HG03196 (cell line): Measurements from ENCODE around the gene PPIP5K1.
"Not testable (repeated sequence)": the region's sequence is repeated elsewhere in the genome, so short reads cannot be mapped to it uniquely, and the experiment has no call there.

ENCODE experiments used
- ATAC-seq: cut with Tn5 transposase; IDR thresholded peaks from one replicate; pipeline ENCODE4 v1.9.1; 2021; ENCODE audit not compliant: unreplicated experiment

PPIP5K1 gene

DNA sequence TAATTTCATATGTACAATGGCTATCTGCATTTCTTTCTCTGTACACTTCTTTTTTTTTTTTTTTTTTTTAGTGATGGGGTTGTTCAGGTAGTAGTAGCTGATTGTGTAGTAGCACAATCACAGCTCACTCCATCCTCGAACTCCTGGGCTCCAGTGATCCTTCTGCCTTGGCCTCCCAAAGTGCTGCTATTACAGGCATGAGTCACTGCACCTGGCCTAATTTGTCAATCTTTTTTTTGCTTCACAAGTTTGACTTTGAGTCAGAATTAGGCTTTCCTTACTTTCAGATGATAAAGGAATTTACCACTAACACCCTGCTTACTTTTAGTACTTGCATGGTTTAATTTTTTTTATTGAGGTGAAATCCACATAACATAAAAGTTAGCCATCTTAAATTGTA, 44.6 kb downstream of the PPIP5K1 start:
- ATAC-seq = no peak

DNA sequence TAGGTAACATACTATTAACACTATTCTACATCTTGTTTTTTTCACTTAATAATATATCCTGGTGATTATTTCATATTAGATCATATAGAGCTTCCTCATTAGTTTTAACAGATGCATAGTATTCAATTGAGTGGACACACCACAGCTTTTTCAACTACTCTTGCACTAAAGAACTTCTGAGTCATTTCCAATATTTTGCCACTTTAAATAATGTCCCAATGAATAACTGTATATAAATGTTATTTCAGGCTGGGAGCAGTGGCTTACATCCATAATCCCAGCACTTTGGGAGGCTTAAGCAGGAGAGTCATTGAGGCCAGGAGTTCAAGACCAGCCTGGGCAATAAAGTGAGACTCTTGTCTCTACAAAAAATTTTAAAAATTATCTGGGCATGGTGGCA, 45.7 kb downstream of the PPIP5K1 start:
- ATAC-seq = no peak

DNA sequence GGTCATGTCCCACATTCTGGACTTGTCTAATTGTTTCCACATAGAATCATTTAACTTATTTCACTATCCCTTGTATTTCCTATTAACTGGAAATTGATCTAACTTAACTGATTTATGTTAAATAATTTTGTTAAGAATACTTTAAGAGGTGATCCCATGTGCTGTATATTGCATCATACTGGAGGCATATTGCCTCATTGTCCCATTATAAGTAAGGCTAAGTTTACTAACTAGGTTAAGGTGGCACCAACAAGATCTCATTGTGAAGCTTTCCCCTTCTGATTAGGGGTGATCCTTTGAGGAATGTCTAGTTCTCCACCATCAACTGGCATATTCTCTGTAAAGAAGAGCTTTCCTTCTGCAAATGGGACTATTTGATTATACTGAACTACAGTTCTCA, 48.2 kb downstream of the PPIP5K1 start:
- ATAC-seq = no peak

DNA sequence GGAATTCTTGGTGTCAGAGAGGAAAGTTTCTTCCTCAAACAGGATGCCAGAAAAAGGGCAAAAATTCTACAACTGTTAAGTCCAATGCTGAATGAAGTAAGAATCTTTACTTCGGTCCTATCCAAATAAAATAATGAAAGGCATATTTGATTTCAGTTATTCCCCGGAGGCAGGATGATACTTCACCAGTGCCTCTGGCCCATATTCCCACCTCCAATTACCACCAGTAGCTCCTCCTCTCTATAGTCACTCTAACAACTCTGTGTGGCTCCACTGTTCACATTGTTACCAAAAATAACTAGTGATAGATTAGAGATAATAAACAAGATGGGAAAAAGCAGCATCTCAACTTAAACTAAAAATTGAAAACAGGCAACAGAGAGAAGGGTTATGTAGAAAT, 51.9 kb downstream of the PPIP5K1 start:
- no peak for ATAC-seq

DNA sequence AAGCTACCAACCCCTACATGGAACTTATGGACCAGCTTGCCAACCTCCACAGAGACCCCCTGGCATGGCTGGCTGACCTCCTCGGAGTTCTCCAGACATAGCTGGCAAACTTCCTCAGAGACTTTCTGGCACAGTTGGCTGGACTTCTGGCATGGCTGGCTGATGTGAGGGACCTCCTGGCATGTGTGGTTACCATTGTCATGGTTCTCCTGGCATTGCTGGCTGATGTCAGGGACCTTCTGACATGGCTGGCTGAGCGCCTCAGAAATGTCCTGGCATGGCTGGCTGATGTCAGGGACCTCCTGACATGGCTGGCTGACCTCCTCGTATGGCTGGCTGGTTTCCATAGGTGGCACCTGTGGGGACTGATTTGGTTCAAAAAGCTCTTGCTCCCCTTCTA, 55.1 kb downstream of the PPIP5K1 start:
- no peak for ATAC-seq

DNA sequence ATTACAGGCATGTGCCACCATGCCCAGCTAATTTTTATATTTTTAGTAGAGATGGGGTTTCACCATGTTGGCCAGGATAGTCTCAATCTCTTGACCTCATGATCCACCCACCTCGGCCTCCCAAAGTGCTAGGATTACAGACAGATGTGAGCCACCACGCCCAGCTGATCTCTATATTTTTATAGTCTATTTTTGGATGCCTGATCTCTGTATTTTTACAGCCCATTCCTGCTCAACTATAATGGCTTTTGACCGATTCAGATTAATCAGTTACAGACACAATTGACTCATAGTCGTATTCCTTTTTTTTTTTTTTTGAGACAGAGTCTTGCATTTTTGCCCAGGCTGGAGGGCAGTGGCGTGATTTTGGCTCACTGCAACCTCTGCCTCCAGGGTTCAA, 57.2 kb downstream of the PPIP5K1 start:
- not testable (repeated sequence) for ATAC-seq

DNA sequence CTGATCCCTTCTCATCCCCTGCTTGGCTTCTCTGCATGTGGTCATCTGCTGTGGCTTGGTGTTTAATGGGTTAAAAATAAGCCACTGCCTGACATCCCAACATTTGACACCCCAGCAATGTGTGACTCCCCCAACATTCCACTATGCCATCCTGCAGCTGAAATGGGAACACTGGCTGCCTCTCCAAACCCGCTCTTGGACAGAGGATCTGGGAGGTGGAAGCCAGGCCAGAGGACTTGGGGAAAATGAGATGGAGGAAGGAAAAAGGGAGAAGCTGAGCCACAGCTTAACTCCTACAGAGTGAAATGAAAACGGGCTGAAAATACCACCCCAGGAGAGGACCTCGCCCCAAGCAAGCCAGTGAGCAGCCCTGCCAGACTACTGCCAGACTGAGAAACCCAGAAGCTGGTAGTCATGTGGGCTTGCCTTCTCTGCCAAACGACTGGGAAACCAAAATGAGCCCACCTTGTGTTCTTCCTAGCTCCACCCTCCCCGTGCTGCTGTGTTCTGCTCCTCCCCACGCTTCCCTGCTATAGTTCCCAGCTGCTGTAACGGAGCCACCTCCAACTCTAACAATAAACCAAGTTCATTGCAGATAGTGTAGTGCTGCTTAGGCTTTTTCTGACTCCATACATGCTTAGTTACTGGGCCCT, 58.9 kb downstream of the PPIP5K1 start:
- no peak for ATAC-seq

DNA sequence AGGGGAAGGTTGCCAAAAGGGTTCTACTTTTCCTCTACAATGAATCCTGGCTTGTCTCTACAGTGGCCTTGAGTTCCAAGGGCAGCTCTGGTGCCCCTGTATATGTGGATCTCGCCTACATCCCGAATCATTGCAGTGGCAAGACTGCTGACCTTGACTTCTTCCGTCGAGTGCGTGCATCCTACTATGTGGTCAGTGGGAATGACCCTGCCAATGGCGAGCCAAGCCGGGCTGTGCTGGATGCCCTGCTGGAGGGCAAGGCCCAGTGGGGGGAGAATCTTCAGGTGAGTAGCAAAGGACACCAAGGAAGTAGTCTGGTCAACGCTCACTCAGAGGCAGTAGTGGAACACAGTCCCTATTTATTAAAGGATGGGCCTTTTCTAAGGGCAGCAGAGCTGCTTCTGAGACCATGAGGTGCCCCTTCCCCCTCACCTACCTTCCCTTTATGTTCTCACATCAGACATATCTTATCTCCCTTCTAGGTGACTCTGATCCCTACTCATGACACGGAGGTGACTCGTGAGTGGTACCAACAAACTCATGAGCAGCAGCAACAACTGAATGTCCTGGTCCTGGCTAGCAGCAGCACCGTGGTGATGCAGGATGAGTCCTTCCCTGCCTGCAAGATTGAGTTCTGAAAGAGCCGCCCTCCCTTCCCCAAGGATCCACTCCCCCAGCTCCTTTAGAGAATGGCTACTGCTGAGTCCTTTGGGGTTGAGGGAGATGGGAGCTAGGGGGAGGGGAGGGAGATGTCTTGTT, 60.2 kb downstream of the PPIP5K1 start:
- ATAC-seq = no peak

DNA sequence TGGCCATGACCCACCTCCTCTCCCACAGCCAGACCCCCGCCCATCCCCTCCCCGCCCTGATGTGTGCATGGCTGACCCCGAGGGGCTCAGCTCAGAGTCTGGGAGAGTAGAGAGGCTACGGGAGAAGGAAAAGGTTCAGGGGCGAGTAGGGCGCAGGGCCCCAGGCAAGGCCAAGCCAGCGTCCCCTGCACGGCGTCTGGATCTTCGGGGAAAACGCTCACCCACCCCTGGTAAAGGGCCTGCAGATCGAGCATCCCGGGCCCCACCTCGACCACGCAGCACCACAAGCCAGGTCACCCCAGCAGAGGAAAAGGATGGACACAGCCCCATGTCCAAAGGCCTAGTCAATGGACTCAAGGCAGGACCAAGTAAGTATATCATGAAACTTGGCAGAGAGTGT, 60.9 kb downstream of the PPIP5K1 start:
- no peak for ATAC-seq

DNA sequence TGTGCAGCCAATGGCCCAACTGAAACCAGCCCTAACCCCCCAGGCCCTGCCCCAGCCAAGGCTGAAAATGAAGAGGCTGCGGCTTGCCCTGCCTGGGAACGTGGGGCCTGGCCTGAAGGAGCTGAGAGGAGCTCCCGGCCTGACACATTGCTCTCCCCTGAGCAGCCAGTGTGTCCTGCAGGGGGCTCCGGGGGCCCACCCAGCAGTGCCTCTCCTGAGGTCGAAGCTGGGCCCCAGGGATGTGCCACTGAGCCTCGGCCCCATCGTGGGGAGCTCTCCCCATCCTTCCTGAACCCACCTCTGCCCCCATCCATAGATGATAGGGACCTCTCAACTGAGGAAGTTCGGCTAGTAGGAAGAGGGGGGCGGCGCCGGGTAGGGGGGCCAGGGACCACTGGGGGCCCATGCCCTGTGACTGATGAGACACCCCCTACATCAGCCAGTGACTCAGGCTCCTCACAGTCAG, 61.4 kb downstream of the PPIP5K1 start:
- no peak for ATAC-seq

DNA sequence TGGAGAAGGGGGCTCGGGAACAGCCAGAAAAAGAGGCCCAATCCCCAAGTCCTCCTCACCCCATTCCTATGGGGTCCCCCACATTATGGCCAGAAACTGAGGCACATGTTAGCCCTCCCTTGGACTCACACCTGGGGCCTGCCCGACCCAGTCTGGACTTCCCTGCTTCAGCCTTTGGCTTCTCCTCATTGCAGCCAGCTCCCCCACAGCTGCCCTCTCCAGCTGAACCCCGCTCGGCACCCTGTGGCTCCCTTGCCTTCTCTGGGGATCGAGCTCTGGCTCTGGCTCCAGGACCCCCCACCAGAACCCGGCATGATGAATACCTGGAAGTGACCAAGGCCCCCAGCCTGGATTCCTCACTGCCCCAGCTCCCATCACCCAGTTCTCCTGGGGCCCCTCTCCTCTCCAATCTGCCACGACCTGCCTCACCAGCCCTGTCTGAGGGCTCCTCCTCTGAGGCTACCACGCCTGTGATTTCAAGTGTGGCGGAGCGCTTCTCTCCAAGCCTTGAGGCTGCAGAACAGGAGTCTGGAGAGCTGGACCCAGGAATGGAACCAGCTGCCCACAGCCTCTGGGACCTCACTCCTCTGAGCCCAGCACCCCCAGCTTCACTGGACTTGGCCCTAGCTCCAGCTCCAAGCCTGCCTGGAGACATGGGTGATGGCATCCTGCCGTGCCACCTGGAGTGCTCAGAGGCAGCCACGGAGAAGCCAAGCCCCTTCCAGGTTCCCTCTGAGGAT, 62.0 kb downstream of the PPIP5K1 start:
- no peak for ATAC-seq

DNA sequence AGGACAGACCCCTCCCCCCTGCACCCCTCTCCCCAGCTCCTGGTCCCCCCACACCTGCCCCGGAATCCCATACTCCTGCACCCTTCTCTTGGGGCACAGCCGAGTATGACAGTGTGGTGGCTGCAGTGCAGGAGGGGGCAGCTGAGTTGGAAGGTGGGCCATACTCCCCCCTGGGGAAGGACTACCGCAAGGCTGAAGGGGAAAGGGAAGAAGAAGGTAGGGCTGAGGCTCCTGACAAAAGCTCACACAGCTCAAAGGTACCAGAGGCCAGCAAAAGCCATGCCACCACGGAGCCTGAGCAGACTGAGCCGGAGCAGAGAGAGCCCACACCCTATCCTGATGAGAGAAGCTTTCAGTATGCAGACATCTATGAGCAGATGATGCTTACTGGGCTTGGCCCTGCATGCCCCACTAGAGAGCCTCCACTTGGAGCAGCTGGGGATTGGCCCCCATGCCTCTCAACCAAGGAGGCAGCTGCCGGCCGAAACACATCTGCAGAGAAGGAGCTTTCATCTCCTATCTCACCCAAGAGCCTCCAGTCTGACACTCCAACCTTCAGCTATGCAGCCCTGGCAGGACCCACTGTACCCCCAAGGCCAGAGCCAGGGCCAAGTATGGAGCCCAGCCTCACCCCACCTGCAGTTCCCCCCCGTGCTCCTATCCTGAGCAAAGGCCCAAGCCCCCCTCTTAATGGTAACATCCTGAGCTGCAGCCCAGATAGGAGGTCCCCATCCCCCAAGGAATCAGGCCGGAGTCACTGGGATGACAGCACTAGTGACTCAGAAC, 62.8 kb downstream of the PPIP5K1 start:
- no peak for ATAC-seq

DNA sequence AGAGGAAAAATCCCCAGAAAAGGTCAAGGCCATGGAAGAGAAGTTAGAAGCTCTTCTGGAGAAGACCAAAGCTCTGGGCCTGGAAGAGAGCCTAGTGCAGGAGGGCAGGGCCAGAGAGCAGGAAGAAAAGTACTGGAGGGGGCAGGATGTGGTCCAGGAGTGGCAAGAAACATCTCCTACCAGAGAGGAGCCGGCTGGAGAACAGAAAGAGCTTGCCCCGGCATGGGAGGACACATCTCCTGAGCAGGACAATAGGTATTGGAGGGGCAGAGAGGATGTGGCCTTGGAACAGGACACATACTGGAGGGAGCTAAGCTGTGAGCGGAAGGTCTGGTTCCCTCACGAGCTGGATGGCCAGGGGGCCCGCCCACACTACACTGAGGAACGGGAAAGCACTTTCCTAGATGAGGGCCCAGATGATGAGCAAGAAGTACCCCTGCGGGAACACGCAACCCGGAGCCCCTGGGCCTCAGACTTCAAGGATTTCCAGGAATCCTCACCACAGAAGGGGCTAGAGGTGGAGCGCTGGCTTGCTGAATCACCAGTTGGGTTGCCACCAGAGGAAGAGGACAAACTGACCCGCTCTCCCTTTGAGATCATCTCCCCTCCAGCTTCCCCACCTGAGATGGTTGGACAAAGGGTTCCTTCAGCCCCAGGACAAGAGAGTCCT, 63.6 kb downstream of the PPIP5K1 start:
- no peak for ATAC-seq

DNA sequence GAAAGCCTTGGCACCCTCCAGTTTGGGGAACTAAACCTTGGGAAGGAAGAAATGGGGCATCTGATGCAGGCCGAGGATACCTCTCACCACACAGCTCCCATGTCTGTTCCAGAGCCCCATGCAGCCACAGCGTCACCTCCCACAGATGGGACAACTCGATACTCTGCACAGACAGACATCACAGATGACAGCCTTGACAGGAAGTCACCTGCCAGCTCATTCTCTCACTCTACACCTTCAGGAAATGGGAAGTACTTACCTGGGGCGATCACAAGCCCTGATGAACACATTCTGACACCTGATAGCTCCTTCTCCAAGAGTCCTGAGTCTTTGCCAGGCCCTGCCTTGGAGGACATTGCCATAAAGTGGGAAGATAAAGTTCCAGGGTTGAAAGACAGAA, 64.9 kb downstream of the PPIP5K1 start:
- no peak for ATAC-seq

DNA sequence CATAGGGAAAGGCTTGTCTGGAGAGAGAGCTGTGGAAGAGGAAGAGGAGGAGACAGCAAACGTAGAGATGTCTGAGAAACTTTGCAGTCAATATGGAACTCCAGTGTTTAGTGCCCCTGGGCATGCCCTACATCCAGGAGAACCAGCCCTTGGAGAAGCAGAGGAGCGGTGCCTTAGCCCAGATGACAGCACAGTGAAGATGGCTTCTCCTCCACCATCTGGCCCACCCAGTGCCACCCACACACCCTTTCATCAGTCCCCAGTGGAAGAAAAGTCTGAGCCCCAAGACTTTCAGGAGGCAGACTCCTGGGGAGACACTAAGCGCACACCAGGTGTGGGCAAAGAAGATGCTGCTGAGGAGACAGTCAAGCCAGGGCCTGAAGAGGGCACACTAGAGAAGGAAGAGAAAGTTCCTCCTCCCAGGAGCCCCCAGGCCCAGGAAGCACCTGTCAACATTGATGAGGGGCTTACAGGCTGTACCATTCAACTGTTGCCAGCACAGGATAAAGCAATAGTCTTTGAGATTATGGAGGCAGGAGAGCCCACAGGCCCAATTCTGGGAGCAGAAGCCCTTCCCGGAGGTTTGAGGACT, 65.7 kb downstream of the PPIP5K1 start:
- ATAC-seq = no peak

DNA sequence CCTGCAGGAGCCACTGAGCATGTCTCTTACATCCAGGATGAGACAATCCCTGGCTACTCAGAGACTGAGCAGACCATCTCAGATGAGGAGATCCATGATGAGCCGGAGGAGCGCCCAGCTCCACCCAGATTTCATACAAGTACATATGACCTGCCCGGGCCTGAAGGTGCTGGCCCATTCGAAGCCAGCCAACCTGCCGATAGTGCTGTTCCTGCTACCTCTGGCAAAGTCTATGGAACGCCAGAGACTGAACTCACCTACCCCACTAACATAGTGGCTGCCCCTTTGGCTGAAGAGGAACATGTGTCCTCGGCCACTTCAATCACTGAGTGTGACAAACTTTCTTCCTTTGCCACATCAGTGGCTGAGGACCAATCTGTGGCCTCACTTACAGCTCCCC, 66.4 kb downstream of the PPIP5K1 start:
- ATAC-seq = no peak

DNA sequence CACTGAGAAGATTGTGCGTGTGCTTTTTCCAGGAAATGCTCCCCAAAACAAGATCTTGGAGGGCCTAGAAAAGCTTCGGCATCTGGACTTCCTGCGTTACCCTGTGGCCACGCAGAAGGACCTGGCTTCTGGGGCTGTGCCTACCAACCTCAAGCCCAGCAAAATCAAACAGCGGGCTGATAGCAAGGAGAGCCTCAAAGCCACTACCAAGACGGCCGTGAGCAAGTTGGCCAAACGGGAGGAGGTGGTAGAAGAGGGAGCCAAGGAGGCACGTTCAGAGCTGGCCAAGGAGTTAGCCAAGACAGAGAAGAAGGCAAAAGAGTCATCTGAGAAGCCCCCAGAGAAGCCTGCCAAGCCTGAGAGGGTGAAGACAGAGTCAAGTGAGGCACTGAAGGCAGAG, 67.8 kb downstream of the PPIP5K1 start:
- no peak for ATAC-seq

DNA sequence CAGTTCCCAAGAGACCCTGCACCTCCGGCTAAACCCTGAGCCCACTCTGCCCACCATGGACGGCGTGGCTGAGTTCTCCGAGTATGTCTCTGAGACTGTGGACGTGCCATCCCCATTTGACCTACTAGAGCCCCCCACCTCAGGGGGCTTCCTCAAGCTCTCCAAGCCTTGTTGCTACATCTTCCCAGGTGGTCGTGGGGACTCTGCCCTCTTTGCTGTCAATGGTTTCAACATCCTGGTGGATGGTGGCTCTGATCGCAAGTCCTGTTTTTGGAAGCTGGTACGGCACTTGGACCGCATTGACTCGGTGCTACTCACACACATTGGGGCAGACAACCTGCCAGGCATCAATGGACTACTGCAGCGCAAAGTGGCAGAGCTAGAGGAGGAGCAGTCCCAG, 68.6 kb downstream of the PPIP5K1 start:
- no peak for ATAC-seq

DNA sequence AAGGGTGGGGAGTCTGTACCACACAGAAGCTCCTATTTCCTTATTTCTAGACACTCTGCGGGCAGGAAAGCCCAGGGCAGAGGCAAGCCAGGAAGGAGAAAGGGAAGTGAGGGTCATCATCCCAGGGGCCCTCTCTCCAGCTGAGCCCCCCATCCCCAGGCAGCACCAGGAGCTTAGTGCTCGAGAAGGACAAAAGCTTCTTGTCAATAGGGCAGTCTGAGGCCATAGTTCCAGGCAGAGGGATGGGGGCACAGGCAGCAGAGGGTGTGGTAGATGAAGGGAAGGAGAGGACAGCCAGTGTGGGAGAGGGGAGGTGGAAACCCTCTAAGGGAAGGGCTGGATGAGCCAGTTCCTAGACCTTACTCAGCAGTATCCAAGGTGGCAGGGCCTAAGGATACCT, 69.9 kb downstream of the PPIP5K1 start:
- no peak for ATAC-seq

DNA sequence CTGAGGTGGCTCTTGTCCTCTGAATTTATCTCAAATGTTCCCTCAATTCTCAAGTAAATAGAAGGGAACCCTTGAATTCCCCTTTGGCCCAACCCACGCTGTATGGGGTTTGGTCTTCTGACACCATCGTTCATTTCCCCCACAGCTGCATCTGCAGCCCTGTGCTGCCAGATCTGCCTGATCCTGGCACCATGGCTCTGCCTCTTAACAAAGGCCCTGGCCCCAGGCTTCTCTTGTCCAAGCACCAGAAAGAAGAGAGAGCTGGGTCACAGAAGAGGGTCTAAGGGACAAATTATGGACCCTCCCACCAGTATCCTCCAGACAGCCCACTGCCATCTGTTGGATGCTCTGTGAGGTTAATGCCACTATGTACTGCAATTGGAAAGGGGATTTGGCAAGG, 70.8 kb downstream of the PPIP5K1 start:
- ATAC-seq = no peak
